Muscle layer of colon (tissue), 2 donors: ENCODE data around the gene RBM15B.

ENCODE experiments used
- H3K27ac ChIP-seq: one replicate; pipeline ENCODE4 v1.7.0; 2013; ENCODE audit warnings: low read depth, mild to moderate bottlenecking, low read length, moderate library complexity
- H3K27me3 ChIP-seq, 2 donors: one replicate each; pipeline ENCODE4 v1.7.0; 2013; ENCODE audit warnings: low read length in 2 of 2, mild to moderate bottlenecking in 2 of 2; ENCODE audit not compliant: insufficient read depth in 2 of 2, control insufficient read depth in 1 of 2
- H3K36me3 ChIP-seq: one replicate; pipeline ENCODE4 v1.7.0; 2013; ENCODE audit warnings: mild to moderate bottlenecking, low read length; ENCODE audit not compliant: insufficient read depth
- H3K4me1 ChIP-seq: one replicate; pipeline ENCODE4 v1.7.0; 2013; ENCODE audit warnings: mild to moderate bottlenecking, low read length; ENCODE audit not compliant: insufficient read depth
- H3K4me3 ChIP-seq, 2 donors: one replicate each; pipeline ENCODE4 v1.7.0; 2013; ENCODE audit warnings: low read length in 2 of 2, low read depth in 1 of 2, mild to moderate bottlenecking in 1 of 2, moderate library complexity in 1 of 2
- H3K9ac ChIP-seq: one replicate; pipeline ENCODE4 v1.7.0; 2013; ENCODE audit warnings: low read length
- H3K9me3 ChIP-seq: one replicate; pipeline ENCODE4 v1.7.0; 2013; ENCODE audit warnings: mild to moderate bottlenecking, low read length
- donor health status: abdominal sarcoma.
- donor health status: Adenocarcinoma of cecum.

Gene RBM15B

GRCh38 chr3:51391075-51391565 lies at the start of gene RBM15B:
RBM15B (plus strand) TSS chr3:51391285; CDS start chr3:51391400, 115 bp downstream.
- Histone ChIP-seq H3K27me3 (no peaks in the 10 kb centered on the region), H3K36me3 (peaks cover 59% of the 10 kb centered on the region), H3K27ac (peak within 1 kb of the TSS; percentile 79), H3K4me3 (peak within 1 kb of the TSS; percentile 49 to 75), H3K9me3 (no peaks in the 10 kb centered on the region), H3K4me1 (peaks cover 52% of the 10 kb centered on the region), H3K9ac (peak within 1 kb of the TSS; percentile 45)

GRCh38 chr3:51343918-51344687 lies 47.0 kb upstream of the RBM15B start:
- Histone ChIP-seq H3K4me3 (no peak overlapping the region), H3K9me3 (no peaks in the 10 kb centered on the region), H3K36me3 (no peaks in the 10 kb centered on the region), H3K4me1 (peaks cover 12% of the 10 kb centered on the region), H3K27ac (no peak overlapping the region), H3K27me3 (no peaks in the 10 kb centered on the region), H3K9ac (no peak overlapping the region)

GRCh38 chr3:51350751-51351150 lies 40.3 kb upstream of the RBM15B start:
- Histone ChIP-seq H3K27ac (no peak overlapping the region), H3K4me3 (no peak overlapping the region), H3K9ac (no peak overlapping the region), H3K4me1 (no peaks in the 10 kb centered on the region), H3K27me3 (no peaks in the 10 kb centered on the region), H3K36me3 (no peaks in the 10 kb centered on the region), H3K9me3 (no peaks in the 10 kb centered on the region)

GRCh38 chr3:51353131-51353530 lies 38.0 kb upstream of the RBM15B start:
- H3K4me3 ChIP-seq = no peak overlapping the region
- H3K9me3 ChIP-seq = no peaks in the 10 kb centered on the region
- H3K27me3 ChIP-seq = no peaks in the 10 kb centered on the region
- H3K27ac ChIP-seq = no peak overlapping the region
- no peaks in the 10 kb centered on the region for H3K36me3 ChIP-seq
- no peak overlapping the region for H3K9ac ChIP-seq
- H3K4me1 ChIP-seq = no peaks in the 10 kb centered on the region

GRCh38 chr3:51353691-51354090 lies 37.4 kb upstream of the RBM15B start:
- Histone ChIP-seq H3K27me3 (no peaks in the 10 kb centered on the region), H3K27ac (no peak overlapping the region), H3K4me1 (no peaks in the 10 kb centered on the region), H3K4me3 (no peak overlapping the region), H3K36me3 (no peaks in the 10 kb centered on the region), H3K9me3 (no peaks in the 10 kb centered on the region), H3K9ac (no peak overlapping the region)

GRCh38 chr3:51354172-51354571 lies 36.9 kb upstream of the RBM15B start:
- no peaks in the 10 kb centered on the region for H3K27me3 ChIP-seq
- H3K4me3 ChIP-seq = no peak overlapping the region
- no peak overlapping the region for H3K9ac ChIP-seq
- no peaks in the 10 kb centered on the region for H3K36me3 ChIP-seq
- H3K27ac ChIP-seq = no peak overlapping the region
- no peaks in the 10 kb centered on the region for H3K9me3 ChIP-seq
- H3K4me1 ChIP-seq = no peaks in the 10 kb centered on the region

- no peaks in the 10 kb centered on the region for H3K4me1 ChIP-seq
- no peaks in the 10 kb centered on the region for H3K27me3 ChIP-seq
- no peak overlapping the region for H3K27ac ChIP-seq
- H3K9me3 ChIP-seq = no peaks in the 10 kb centered on the region
- H3K9ac ChIP-seq = no peak overlapping the region
- no peaks in the 10 kb centered on the region for H3K36me3 ChIP-seq
- H3K4me3 ChIP-seq = no peak overlapping the region
Observed at GRCh38 chr3:51354731-51355615, 36.1 kb upstream of the RBM15B start.

- Histone ChIP-seq H3K4me3 (no peak overlapping the region), H3K27me3 (no peaks in the 10 kb centered on the region), H3K36me3 (no peaks in the 10 kb centered on the region), H3K9me3 (no peaks in the 10 kb centered on the region), H3K27ac (no peak overlapping the region), H3K9ac (no peak overlapping the region), H3K4me1 (no peaks in the 10 kb centered on the region)
Observed at GRCh38 chr3:51355891-51356578, 35.0 kb upstream of the RBM15B start.

- Histone ChIP-seq H3K27ac (no peak overlapping the region), H3K36me3 (no peaks in the 10 kb centered on the region), H3K9me3 (no peaks in the 10 kb centered on the region), H3K9ac (no peak overlapping the region), H3K4me1 (no peaks in the 10 kb centered on the region), H3K27me3 (no peaks in the 10 kb centered on the region), H3K4me3 (no peak overlapping the region)
Observed at GRCh38 chr3:51357856-51358255, 33.2 kb upstream of the RBM15B start.

- Histone ChIP-seq H3K27ac (no peak overlapping the region), H3K36me3 (no peaks in the 10 kb centered on the region), H3K9ac (no peak overlapping the region)
Observed at GRCh38 chr3:51358981-51359380, 32.1 kb upstream of the RBM15B start.

GRCh38 chr3:51360806-51361205 lies 30.3 kb upstream of the RBM15B start:
- no peak overlapping the region for H3K9ac ChIP-seq
- no peak overlapping the region for H3K4me3 ChIP-seq
- H3K9me3 ChIP-seq = no peaks in the 10 kb centered on the region
- H3K4me1 ChIP-seq = no peaks in the 10 kb centered on the region
- no peaks in the 10 kb centered on the region for H3K36me3 ChIP-seq
- no peak overlapping the region for H3K27ac ChIP-seq
- H3K27me3 ChIP-seq = no peaks in the 10 kb centered on the region

More at GRCh38 chr3:51358981-51359380, 32.1 kb upstream of the RBM15B start:
- Histone ChIP-seq H3K27me3 (no peaks in the 10 kb centered on the region), H3K9me3 (no peaks in the 10 kb centered on the region), H3K4me3 (no peak overlapping the region), H3K4me1 (no peaks in the 10 kb centered on the region)
